RPMI7951 (cell line): ENCODE data around the gene MAP3K9. TPM values are rescaled to one million over a fixed set of nuclear protein-coding genes. Genes with fewer than 3 reads are reported as not detected.
"Not testable (repeated sequence)": the region's sequence is repeated elsewhere in the genome, so short reads cannot be mapped to it uniquely, and the experiment has no call there.

ENCODE experiments used
- DNase-seq: peaks from one replicate; pipeline ENCODE4 v3.0.0-alpha.2; 2012; ENCODE audit warnings: low read depth
- total RNA-seq: library from RNA; depleted of rRNA; stranded (reverse); fragments of >200 nt; shearing (Covaris generic); gene quantifications from 2 replicates; pipeline ENCODE4 v1.2.3, GENCODE V29; 2014

Gene MAP3K9
- total RNA-seq, 1 experiment from 2014 or later = 1.1 TPM

DNA sequence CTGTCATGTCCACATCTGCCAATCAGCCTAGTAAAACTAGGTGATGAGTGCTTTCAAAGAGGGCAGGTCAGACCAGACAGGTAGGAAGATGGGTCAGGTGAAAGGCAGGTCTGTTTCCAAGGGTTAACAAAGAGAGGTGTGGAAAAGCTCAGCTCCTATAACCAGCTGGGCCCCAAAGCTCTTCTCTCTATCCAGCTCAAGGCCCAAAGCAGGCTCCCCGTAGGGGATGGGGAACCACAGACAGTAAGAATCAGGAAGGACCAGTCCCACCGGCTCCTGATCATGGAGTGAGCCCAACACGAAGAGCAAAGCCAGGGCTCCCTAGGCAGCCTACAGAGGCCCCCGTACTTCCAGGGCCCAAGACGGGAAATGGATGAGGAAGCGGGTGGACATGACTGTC is 84.4 kb downstream of the MAP3K9 start:
- DNase-seq = no peak

DNA sequence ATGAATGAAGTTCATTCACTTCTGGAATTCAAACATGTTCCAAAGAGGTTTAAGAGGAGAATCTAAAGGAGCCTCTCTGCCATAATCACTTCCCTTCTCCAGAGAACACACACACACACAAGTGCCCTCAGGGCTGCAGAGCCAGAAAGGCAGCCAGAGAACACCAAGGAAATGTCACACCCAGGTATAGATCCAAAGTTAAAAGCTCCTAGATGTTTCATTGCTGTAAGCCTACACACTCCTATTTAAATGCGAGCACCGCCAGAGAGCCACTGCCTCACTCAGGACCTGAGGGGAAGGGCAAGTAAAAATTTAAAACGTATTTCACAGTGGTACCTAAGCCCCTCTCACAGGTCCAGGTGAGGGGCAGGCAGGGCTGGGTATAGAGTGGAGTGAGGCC is 85.2 kb downstream of the MAP3K9 start:
- DNase-seq = no peak

DNA sequence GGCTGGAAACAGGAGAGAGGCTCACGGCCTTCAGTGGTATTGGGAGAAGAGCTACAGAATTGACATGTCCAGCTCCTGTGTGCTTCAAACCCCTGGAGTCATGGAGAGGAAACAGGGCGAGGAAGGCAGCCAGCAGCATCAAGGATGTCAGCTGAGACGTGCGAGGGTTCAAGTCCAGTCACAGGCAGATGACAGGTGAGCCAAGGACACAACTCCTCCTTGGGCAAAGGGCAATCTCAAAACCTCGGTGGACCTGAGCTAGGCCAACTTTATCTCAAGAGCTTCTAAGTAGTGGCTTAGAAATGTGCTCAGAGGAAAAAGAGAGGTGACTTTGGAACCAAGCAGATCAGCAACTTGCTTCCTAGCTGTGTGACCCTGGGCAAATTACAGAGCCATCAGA is 86.0 kb downstream of the MAP3K9 start:
- DNase-seq = no peak

DNA sequence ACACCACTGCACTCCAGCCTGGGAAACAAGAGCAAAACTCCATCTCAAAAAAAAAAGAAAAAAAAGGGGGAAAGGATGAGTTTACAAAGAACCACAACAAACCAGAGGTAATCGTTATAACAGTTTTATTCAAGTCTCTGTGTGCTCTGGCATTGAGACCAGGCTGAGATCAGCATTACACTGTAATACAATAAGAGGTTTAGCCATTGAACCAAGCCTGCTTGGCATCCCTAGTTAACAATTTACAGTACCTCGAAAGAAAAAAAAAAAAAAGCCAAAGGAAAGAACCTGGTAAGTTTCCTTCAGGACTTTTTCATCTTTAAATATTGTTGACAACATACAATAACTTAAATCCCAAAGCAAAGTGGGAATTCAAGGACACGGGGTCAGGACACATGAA is 86.9 kb downstream of the MAP3K9 start:
- DNase-seq = no peak

DNA sequence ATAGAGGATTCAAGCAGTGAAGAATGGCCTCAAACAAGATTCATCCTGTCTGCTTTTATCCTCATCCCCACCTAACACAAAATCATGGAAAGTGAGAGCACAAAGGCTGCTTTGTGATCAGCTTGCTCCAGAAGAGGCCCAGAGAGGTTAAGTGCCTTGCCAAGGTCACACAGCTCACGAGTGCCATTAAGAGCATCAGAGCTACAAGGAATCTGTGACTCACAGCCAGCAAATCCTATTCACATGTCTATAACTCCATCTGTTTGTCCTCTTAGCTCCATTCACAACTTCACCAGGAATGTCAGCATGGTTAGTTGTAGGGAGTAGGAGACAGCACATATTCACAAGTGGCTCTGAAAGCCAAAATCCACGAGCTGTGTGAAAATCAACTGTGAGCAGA is 87.8 kb downstream of the MAP3K9 start:
- DNase-seq = peak; percentile 39

DNA sequence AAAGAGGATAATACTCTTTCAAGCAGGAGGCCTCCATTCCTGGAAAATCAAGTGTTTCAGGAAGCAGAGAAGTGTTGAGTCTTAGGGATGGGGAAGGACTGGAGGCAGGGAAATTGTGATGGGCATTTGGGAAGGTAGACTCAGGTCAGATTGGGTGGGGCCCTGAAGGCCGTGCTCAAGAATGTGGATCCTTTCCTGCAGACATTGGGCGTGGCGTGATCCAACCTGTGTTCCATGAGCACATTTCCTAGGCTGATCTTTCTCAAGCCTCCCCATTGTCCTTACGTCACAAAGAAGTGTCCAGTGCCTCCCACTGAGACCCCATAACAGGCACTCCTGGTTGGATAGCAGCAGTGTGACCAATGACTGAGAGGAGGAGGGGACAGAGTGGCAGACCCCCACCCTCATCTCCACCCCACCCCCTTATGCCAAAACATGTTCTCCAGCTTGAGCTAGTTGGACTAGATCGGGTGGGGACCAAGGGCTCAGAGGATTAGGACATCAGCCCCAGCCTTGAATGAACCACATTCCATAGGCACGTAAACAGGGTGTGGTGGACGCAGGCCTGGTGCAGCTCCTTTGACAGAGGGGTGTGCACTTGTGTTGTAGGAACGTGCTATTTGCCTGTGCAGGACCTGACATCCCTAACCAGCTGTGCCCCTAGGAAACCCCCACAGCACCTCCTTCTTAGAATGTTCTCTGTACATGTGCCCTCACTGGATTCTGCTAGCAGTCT is 90.8 kb downstream of the MAP3K9 start:
- no peak for DNase-seq

DNA sequence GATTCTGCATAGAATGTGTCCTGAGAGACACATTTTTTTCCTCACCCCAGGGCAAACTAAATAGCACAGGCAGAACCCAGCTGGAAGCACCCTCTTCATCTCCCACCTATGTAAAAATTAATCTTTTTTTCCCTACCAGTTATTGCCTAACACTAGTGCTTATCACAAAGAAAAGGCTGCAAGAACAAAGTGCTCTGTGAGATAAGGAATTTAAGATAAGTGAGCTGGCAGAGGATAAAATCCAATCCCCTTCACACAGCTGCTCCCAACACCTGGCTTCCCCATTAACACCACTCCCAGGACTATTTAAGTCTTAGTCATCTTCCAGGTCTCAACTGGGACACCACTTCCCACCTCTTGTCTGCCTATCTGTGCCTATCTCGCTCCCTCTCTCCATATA is 92.4 kb downstream of the MAP3K9 start:
- DNase-seq = no peak

DNA sequence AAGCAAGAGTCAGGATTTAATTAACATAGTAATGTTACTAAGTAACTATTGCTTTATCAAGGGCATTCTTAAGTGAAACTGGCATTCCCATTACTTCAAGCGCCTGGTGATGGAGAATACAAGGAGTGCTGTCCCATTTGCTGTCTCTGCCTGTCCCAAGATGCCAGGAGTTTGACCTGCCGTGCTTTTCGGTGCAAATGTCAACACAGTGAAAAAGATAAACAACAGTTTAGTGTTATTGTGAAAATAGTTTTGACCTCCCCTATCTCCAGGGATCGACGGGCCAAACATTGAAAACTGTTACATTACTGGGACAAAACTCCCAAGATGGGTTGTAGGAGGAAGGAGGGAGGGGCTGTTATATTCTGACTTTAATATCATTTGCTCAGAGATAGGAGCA is 92.8 kb downstream of the MAP3K9 start:
- no peak for DNase-seq

DNA sequence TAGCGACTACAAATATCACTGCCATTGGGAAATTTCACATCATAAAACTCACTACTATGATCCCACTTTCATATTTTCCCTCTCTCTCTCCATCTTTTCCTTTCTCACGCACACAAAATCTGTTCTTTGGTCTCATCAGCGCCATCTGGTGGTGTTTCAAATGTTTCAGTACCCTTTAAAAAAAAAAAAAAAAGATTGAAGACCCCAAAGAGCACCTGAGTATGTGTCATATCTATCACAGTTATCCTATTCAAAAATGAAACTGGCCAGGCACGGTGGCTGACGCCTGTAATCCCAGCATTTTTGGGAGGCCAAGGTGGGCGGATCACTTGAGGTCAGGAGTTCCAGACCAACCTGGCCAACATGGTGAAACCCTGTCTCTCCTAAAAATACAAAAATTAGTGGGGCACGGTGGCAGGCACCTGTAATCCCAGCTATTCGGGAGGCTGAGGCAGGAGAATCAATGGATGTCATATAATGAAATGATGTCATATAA is 95.2 kb downstream of the MAP3K9 start:
- DNase-seq = peak; percentile 58

DNA sequence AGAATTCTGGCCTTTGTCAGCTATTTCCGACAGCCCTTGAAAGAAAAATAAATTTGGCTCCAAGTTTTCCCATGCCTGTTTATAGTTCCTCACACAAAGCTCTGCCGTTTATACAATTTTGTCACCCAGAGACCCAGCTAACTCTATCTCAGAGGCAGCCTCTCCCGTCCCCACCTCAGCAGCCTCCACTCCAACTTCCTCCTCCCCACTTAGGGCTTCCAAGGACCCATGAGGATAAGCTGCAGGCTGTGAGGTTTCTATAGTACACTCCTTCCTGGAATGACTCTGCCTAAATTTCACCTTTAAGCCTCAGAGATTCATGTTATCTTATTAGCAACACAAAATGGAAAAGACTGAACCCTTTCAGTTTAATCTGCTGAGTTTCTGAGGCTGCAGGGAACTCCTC is 95.8 kb downstream of the MAP3K9 start:
- no peak for DNase-seq

DNA sequence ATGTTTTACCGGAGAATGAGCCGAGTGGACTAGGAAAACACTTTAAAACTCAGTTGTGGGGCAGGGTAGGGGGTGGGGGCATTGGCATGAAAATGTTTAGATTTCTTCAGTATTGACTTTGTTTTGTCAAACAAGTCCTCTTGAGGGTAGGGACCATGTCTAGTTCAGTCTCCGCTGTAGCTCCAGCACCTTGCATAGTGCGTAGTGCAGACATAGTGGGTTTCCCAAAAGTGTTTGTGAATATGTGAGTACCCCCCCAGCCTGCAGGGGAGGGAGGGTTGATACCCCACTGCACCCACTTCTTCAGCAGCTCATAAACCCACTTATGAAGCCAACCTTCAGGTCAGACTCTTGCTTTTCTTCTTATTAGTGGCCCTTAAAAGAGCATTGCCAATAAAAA is 96.2 kb downstream of the MAP3K9 start:
- DNase-seq = no peak

DNA sequence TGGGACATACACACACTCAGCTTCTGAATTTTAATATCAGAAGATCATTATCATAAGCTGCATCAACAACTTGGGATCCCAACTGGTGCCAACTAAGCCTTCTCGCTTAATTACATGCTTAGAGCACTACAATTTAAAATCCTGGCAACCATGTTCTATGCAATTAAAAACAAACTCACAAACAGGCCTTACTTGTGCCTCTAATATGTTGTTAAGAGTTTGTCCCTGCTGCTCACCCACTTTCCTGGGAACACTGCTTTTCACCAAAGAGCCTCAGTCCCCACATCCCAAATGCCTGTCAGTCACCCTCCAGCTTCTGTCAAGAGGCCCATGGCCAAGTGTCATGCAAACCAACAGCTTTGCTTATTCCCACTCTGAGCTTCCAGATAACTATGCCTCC is 97.9 kb downstream of the MAP3K9 start:
- no peak for DNase-seq

DNA sequence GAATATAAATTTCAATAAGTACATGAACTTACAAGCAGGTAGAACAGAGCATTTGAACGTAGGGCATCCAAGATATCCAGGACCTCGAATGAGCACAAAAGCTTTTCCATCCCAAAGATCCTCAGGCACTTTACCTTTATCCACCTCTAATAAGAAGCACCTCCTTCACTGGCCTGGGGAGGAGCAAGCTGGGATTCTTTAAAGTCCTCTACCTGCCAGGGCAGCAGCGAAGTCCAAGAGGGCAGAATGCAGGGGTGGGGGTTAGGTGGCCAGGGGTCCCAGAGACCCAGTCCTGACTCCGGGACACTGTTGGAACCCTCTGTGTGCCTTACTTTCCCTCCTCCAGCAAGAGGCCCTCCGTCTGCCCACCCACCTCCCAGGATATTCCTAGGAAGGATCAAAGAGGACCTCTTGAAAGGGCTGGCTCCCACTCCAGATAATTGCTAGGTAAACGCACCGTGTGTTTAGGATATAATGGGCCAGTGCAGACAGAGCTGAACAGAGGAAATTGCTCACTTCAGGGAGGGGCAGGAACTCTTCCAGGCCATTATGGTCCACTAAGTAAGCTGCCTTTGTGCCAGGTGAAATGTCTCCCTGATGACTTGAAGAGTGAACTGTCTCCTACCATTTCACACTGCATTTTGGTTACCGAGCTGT is 99.5 kb downstream of the MAP3K9 start:
- DNase-seq = no peak

DNA sequence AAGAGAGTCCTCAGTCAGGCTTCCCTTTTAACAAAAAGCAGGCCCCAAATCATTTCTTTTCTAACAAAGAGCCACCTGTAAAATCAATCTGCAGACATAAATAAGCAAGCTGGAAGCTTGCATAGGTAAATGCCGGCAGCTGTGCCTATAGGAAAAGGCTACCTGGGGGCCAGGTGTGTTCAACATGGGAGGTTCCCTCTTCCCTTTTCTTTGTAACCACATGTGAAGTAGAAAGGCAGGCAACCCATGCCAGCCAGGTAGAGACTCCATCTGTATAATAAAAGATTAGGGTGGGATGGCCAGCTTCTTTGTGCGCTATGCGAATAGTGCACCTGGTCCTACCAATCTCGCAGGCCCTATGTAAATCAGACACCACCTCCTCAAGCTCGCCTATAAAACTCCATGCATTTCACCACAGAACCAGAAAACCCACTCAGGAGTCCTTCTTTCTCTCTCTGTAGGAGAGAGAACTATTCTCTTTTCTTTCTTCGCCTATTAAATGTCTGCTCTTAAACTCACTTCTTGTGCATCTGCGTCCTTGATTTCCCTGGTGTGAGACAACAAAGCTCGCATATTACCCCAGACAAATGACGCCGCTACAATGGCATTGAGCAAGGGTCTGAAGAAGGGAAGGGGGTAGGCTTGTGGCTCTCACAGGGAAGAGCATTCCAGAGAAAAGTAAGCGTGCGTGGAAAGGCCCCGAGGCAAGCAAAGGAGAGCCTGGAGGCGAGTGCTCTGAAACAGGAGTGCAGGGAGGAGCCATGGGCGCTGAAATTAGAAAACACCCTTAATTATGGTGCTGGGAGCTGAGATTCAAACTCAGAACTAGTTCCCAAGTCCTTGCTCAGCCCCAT is 100.4 kb downstream of the MAP3K9 start:
- no peak for DNase-seq

DNA sequence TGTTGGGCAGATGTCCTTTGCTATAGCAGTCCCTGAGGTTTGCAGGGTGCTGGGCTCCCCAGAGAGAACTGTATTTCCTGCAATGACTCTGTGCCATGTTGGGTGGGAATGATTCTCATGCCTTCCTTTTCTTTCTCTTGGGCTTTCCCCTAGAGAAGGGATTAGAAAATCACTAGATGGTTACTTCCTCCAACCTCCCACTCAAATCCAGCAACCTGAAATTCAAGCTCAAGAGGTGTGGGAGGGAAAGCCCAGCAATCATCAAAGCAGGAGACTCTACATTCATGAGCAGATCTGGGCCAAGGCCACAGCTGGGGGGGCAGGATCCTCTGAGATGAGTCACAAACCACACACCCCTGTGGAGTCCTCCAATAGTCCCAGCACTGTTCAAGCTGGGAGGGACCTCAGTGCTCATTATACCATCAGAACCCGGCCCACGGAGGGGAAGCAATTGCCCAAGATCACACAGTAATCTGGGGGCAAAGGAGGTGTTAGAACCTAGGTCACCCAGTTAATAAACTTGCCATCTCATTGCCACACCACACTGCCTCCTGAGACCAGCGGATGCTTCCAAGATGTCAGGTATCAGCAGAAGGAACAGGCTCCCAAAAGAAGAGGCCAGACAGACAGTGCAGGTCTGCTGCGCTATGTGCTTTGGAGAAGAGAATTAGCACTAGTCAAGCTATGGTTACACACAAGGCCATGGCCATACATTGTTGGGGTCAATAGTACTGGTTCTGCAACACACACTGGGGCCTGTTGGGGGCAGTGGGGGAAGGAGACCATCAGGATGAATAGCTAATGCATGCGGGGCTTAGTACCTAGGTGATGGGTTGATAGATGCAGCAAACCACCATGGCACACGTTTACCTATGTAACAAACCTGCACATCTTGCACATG is 101.9 kb downstream of the MAP3K9 start:
- DNase-seq = peak; percentile 89

DNA sequence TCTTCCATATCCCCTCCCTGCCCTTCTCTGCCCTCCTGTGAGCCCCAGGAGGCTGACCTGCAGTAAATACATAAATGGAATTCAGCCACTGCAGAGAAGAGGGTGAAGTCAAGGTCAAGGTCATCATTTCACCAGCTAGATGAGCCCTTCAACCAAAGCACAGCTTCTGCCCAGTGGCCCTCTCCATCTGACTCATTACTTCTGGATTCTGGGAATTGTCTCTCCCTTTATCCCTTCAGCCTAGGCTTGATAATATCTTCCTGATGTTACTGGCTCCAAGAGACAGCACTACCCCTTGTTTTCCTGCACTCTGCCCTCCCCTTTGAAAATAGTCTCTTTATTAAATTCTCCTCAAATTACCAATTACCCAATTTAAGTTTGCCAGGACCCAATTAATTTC is 103.1 kb downstream of the MAP3K9 start:
- peak; percentile 64 for DNase-seq

DNA sequence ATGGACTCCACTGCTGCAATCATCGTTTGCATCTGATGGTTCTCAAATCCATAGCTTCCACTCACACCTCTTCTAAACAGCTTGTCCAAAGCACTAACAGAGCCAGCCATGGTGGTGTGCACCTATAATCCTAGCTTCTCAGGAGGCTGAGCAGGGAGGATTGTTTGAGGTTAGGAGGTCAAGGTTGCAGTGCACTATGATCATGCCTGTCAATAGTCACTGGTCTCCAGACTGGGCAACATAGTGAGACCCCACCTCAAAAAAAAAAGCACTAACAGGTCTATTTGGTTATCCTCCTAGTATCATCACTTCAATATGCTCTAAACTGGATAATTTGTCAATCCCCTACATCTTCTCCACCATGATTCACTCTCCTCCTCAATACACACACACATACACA is 104.4 kb downstream of the MAP3K9 start:
- DNase-seq = no peak

DNA sequence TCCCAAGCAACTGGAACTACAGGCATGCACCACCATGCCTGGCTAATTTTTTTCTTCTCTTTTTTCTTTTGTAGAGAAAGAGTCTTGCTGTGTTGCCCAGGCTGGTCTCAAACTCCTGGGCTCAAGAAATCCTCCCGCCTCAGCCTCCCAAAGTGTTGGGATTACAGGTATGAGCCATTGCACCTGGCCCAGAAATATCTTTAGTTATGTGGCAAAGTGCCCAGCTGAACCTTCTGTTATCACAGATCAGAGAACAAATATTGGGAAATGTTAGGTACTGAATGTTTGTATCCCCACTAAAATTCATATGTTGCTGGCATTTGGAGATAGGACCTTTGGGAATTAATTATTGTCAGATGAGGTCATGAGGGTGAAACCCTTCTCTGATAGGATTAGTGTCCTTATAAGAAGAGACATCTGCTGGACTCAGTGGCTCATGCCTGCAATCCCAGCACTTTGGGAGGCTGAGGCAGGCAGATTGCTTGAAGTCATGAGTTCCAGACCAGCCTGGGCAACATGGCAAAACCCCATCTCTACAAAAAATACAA is 105.6 kb downstream of the MAP3K9 start:
- DNase-seq = not testable (repeated sequence)

DNA sequence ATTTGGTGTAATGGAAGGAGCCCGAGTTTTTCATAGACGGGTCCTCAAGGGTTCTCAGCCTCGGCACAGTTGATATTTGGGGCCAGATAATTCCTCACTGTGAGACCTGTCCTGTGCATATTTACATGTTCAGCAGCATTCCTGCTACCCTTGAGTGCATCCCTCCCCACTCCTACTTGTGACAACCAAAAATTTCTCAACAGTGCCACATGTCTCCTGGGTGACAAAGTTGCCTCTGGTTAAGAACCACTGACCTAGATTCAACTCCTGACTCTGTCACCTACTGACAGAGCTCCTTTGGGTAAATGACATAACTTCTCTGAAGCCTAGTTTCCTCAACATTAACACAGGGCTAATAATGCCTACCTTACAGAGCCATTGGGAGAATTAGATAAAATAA is 107.2 kb downstream of the MAP3K9 start:
- no peak for DNase-seq

DNA sequence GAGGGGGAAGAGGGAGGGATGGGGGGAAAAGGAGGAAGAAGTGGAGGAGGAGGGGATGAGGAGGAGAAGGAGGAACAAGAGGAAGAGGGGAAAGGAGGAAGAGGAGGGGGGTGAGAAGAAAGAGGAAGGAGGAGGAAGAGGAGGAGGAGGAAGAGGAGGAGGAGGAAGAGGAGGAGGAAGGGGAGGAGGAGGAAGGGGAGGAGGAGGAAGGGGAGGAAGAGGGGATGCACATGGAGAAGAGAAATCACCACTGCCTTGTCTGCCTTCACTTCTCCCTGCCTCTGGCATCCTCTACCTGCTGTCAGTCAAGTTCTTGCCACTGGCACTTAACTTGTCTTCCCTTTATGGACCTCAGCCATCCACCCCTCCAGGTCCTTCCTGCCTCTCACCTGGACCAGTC is 107.7 kb downstream of the MAP3K9 start:
- no peak for DNase-seq

DNA sequence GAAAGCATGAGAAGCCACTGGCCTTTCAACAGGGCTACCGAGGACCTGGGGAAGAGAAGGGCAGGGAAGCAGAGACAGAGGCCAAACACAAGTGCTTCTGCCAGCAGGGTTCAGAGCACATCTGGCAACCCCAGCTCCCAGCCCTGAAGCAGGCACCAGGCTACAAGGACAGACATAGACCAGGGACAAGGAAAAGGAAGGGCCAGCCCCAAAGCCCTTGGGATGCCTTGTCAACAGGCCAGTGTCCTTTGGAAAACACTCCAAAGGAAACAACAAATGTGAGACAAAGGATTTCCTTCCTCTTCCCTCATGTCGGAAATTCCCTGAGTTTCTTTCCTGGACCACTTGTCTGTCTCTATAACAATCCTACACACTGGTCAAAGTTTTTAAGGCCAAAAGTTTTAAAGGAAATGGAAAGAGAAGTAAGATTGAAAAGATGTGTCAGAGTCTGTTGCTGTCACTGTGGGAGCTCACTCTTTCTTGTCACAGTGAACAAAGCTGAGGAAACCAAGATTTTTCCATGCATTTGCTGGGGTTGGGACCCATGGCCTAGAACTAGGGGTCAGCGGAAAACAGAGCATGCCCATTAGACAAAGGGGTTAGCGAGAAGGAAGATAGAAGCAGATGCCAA is 108.2 kb downstream of the MAP3K9 start:
- no peak for DNase-seq
